OCI-LY1 (cell line): Measurements from ENCODE around the gene LRRC55.

Source experiments
- CTCF ChIP-seq: fragments of 200-600 bp; sonication (generic), shearing (Covaris generic); IDR thresholded peaks from 2 replicates; pipeline ENCODE4 v1.5.1; 2017; ENCODE audit warnings: mild to moderate bottlenecking, antibody characterized with exemption, low read length, moderate library complexity, mixed read lengths
- EZH2 ChIP-seq: fragments of 200-600 bp; sonication (generic), shearing (Covaris generic); IDR thresholded peaks from 2 replicates; pipeline ENCODE4 v1.8.0; 2017; ENCODE audit warnings: borderline replicate concordance, mixed run types, mild to moderate bottlenecking, antibody characterized with exemption, low read length, moderate library complexity, mixed read lengths

- TF ChIP-seq CTCF (no peak), EZH2 (no peak)
Observed at GRCh38 chr11:57207168-57207567, 25.4 kb downstream of the LRRC55 start.
